Aorta (tissue), 5 donors: ENCODE data around the gene BABAM1. TPM values are rescaled to one million over a fixed set of nuclear protein-coding genes. Genes with fewer than 3 reads are reported as not detected.

ENCODE experiments used
- ATAC-seq: fragments of 200-7000 bp; cut with Tn5 transposase; one replicate; pipeline ENCODE4 v1.9.1; 2022; ENCODE audit warnings: moderate library complexity; ENCODE audit not compliant: low FRiP score
- DNase-seq, 2 donors: peaks; one replicate each; pipeline ENCODE4 v3.0.0-alpha.2; 2020
- H3K27ac ChIP-seq, 2 donors: one replicate each; pipeline ENCODE4 v1.5.1; 2013; ENCODE audit warnings: low read length in 2 of 2, mild to moderate bottlenecking in 2 of 2, moderate library complexity in 2 of 2, control low read depth in 1 of 2, inconsistent platforms in 1 of 2, low read depth in 1 of 2
- H3K27me3 ChIP-seq, 2 donors: one replicate each; pipeline ENCODE4 v1.6.1; 2013; ENCODE audit warnings: control low read depth in 1 of 2, low read length in 1 of 2, mild to moderate bottlenecking in 1 of 2, moderate library complexity in 1 of 2; ENCODE audit not compliant: insufficient read depth in 2 of 2, control insufficient read depth in 1 of 2
- H3K36me3 ChIP-seq, 2 donors: one replicate each; pipeline ENCODE4 v1.6.1; 2013; ENCODE audit warnings: control low read depth in 1 of 2, low read length in 1 of 2, mild to moderate bottlenecking in 1 of 2; ENCODE audit not compliant: insufficient read depth in 2 of 2, control insufficient read depth in 1 of 2
- H3K4me1 ChIP-seq, 2 donors: one replicate each; pipeline ENCODE4 v1.6.1; 2013; ENCODE audit warnings: low read length in 2 of 2, control low read depth in 1 of 2, mild to moderate bottlenecking in 1 of 2, moderate library complexity in 1 of 2; ENCODE audit not compliant: insufficient read depth in 2 of 2, control insufficient read depth in 1 of 2
- H3K4me3 ChIP-seq, 2 donors: one replicate each; pipeline ENCODE4 v1.5.1; 2013; ENCODE audit warnings: low read length in 2 of 2, control low read depth in 1 of 2, mild to moderate bottlenecking in 1 of 2
- H3K9me3 ChIP-seq: one replicate; pipeline ENCODE4 v1.6.1; 2013; ENCODE audit warnings: mild to moderate bottlenecking, low read length; ENCODE audit not compliant: control insufficient read depth
- WGBS, 2 donors: extraction: QIAGEN DNeasy Blood & Tissue Kit; methylation state at CpG; one replicate each; pipeline ENCODE4 v1.1.7; 2013; 5-methylcytosine and 5-hydroxymethylcytosine counted together
- intact Hi-C, 2 donors: fragments of 100-400 bp; cut with DNase I; formaldehyde crosslinking; loops; one replicate each; pipeline versions ENCODE4 v1.14.2 to v1.15.0; 2022
- polyA plus RNA-seq, 2 donors: library from polyadenylated mRNA; stranded (reverse); fragments of 200-250 nt; gene quantifications; one replicate each; pipeline ENCODE4 v1.2.3, GENCODE V29; 2013
- total RNA-seq, 2 donors: library from RNA; stranded (reverse); fragmentation: NEBNext Ultra II Directional; extraction: Animal tissue kit (Norgen Biotek cat#: 25700); gene quantifications; one replicate each; pipeline ENCODE4 v1.2.1, GENCODE V29; 2021
- donor health status: healthy with polysubstance abuse.
- donor health status: Bipolar disorder and iron deficiency.
- donor health status: DM: no; HTN: no; CAD: no.
- donor health status: DM: no; HTN: no; CAD: no.
- donor health status: DM: yes; HTN: yes; CAD: no.

Gene BABAM1
- total and polyA plus RNA-seq, 4 donors: 55.8 to 102 (median 73.4) TPM

DNA sequence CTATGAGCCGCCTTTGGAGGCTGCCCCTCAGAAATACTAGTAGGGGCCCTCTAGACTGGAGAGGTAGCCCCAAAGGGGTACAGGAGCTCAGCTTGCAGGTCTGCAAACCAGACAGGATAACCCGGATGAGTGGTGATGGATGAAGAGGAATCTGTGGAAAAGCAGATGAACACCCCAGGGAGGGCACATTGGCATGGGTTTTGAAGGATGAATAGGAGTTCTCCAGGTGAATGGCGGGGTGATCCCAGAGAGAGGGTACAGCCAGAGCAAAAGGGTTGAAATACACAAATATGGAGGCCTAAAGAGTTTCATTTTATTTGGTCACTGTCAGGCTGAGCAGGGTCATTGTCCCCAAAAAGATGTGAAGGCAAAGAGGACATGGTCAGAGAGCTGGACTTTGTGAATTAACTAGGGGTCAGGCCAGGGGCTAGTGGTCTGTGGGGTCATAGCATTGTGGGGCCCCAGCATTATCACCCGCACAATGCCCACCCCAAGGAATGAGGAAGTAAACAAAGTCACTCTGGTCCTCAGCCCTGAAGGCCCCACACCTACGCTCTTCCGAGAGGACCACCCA, 26.3 kb upstream of the BABAM1 start:
- no peak for ATAC-seq
- Histone ChIP-seq H3K4me3 (no peak overlapping the region), H3K27ac (peak overlapping the region in 1 of 2 donors; percentile 29), H3K4me1 (no peaks in the 10 kb centered on the region), H3K9me3 (no peaks in the 10 kb centered on the region), H3K27me3 (no peaks in the 10 kb centered on the region), H3K36me3 (no peaks in the 10 kb centered on the region)
- no peak for DNase-seq
- 93 to 97% methylated on average over 6 of the region's 6 CpGs for WGBS, 2 donors
- intact Hi-C loops: no loop called here

GRCh38 chr19:17242431-17243208, 24.6 kb upstream of the BABAM1 start:
- 62 to 63% methylated on average over 8 of the region's 8 CpGs for WGBS, 2 donors

DNA sequence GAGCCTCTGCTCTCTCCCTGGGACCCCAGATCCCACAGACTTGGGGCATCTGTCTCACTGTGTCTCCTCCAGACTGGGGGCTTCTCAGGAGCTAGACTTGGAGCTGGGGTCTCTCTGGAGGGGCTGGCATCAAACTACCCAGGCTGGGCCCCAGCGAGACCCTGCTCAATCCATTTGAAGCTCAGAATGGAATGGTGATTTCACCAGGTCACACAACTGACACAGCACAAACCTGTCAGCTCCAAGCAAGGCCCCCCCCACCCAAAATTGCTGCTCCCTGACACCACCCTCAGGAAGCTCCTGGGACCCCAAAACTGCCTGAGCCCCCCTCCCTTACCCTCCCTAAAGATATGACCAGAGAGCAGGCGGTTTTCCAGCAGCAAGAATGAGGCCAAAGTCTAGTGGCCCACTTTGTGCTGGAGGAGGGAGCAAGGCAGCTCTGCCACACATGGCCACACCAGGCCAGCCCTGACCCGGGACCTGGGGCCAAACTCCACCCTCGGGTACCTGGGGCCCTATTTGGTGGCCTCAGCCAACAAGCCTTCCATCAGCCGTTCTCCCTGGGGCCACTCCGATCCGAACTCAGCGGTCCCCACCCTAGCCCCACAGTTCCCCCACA, 23.9 kb upstream of the BABAM1 start:
- ATAC-seq: no peak
- H3K27me3 ChIP-seq: no peaks in the 10 kb centered on the region
- no peak for DNase-seq
- 20 to 23% methylated on average over 8 of the region's 8 CpGs for WGBS, 2 donors
- no peaks in the 10 kb centered on the region for H3K9me3 ChIP-seq
- H3K4me1 ChIP-seq: no peaks in the 10 kb centered on the region
- H3K4me3 ChIP-seq: peak overlapping the region; percentile 76 to 86
- no peaks in the 10 kb centered on the region for H3K36me3 ChIP-seq
- H3K27ac ChIP-seq: peak overlapping the region in 1 of 2 donors; percentile 0
- intact Hi-C loops: no loop called here

More at GRCh38 chr19:17242431-17243208, 24.6 kb upstream of the BABAM1 start:
- Histone ChIP-seq H3K27ac (peak overlapping the region in 1 of 2 donors; percentile 14), H3K4me3 (no peak overlapping the region), H3K27me3 (no peaks in the 10 kb centered on the region), H3K4me1 (no peaks in the 10 kb centered on the region), H3K9me3 (no peaks in the 10 kb centered on the region), H3K36me3 (no peaks in the 10 kb centered on the region)
- no peak for DNase-seq
- no peak for ATAC-seq
- intact Hi-C loops: no loop called here

GRCh38 chr19:17243830-17244617, 23.2 kb upstream of the BABAM1 start:
- Histone ChIP-seq H3K27me3 (no peaks in the 10 kb centered on the region), H3K9me3 (no peaks in the 10 kb centered on the region), H3K4me1 (no peaks in the 10 kb centered on the region), H3K4me3 (peak overlapping the region; percentile 76 to 86), H3K36me3 (no peaks in the 10 kb centered on the region), H3K27ac (peak overlapping the region in 1 of 2 donors; percentile 0)
- DNase-seq (peak; percentile 78 to 88), ATAC-seq (peak; percentile 30)
- 1 to 4% methylated on average over 52 of the region's 52 CpGs for WGBS, 2 donors
- intact Hi-C loops: no loop called here

GRCh38 chr19:17244618-17245534, 22.4 kb upstream of the BABAM1 start:
- no peak for ATAC-seq
- peak overlapping the region in 1 of 2 donors; percentile 11 for H3K27ac ChIP-seq
- no peaks in the 10 kb centered on the region for H3K4me1 ChIP-seq
- no peaks in the 10 kb centered on the region for H3K9me3 ChIP-seq
- H3K36me3 ChIP-seq: no peaks in the 10 kb centered on the region
- intact Hi-C loops: no loop called here
- DNase-seq: peak in 1 of 2 donors; percentile 64
- 1% methylated on average over 66 to 100 of the region's 100 CpGs for WGBS, 2 donors
- H3K27me3 ChIP-seq: no peaks in the 10 kb centered on the region
- H3K4me3 ChIP-seq: peak overlapping the region; percentile 76 to 86

GRCh38 chr19:17245535-17245984, 21.7 kb upstream of the BABAM1 start, which contains the start of gene NR2F6:
TSS of gene NR2F6 (minus strand) at chr19:17245919. CDS start at chr19:17245220, 699 bp downstream.
- Histone ChIP-seq H3K27me3 (no peaks in the 10 kb centered on the region), H3K36me3 (no peaks in the 10 kb centered on the region), H3K4me1 (no peaks in the 10 kb centered on the region), H3K27ac (peak within 1 kb of the TSS in 1 of 2 donors; percentile 11), H3K9me3 (no peaks in the 10 kb centered on the region), H3K4me3 (peak within 1 kb of the TSS; percentile 76 to 86)
- intact Hi-C loops: no loop called here
- DNase-seq (no peak), ATAC-seq (no peak)
- 1% methylated on average over 14 to 72 of the region's 72 CpGs for WGBS, 2 donors

DNA sequence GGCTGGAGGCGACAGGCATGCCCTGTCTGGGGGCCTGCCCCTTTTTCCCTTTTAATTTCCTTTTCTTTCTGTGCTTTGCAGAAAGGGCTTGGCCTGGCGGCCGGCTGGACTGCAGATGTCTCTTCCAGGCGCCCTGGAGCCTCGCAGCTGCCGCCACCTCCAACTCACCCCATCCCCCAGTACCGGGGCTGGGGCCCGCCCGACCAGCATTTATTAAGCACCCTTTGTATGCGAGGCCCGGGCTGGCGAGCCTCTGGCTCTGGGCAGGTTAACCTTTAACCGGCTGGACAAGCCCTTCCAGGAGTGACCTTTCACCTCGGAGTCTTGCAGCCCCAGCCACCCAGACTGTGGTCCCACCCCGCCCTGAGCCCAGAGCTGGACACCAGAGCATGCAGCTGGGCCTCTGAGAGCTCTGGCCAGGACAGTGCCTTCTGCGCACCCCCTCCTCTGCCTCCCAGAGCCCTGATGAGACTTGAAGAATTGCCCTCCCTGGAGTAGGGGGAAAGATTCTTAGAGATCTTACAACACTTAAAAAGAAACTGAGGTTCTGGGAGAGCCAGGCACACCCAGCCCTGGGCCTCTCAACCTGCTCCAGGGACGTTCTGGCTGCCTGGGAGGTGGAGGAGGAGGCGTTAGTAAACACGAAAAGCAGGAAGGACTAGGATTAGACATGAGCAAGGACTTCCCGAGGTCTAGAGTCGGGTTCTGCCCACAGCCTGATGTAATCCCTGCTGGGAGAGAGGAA, 20.4 kb upstream of the BABAM1 start:
- no peak for DNase-seq
- intact Hi-C loops: no loop called here

More for the DNA sequence above, 20.4 kb upstream of the BABAM1 start:
- ATAC-seq: peak; percentile 26
- no peaks in the 10 kb centered on the region for H3K27me3 ChIP-seq
- 23 to 28% methylated on average over 19 to 21 of the region's 21 CpGs for WGBS, 2 donors
- H3K27ac ChIP-seq: no peak overlapping the region
- no peaks in the 10 kb centered on the region for H3K9me3 ChIP-seq
- H3K4me1 ChIP-seq: no peaks in the 10 kb centered on the region
- H3K36me3 ChIP-seq: no peaks in the 10 kb centered on the region
- no peak overlapping the region for H3K4me3 ChIP-seq
